ENCODE data around the gene SCNN1A.

The SCNN1A gene

GRCh38 chr12:6386038-6386437 is 10.7 kb upstream of the SCNN1A start:
- H3K4me3 ChIP-seq (replicated peaks; ENCODE audit: insufficient read depth, low read length): no peak overlapping the region
- no peak for TF ChIP-seq GABPA (IDR thresholded peaks at IDR 0.05; ENCODE audit: low read depth)
- TF ChIP-seq POLR2AphosphoS5 (IDR thresholded peaks at IDR 0.05; ENCODE audit: low read depth): no peak
- TF ChIP-seq CTCF (IDR thresholded peaks at IDR 0.05; ENCODE audit: insufficient read depth, low read length): no peak
- TF ChIP-seq, protein P1, sequence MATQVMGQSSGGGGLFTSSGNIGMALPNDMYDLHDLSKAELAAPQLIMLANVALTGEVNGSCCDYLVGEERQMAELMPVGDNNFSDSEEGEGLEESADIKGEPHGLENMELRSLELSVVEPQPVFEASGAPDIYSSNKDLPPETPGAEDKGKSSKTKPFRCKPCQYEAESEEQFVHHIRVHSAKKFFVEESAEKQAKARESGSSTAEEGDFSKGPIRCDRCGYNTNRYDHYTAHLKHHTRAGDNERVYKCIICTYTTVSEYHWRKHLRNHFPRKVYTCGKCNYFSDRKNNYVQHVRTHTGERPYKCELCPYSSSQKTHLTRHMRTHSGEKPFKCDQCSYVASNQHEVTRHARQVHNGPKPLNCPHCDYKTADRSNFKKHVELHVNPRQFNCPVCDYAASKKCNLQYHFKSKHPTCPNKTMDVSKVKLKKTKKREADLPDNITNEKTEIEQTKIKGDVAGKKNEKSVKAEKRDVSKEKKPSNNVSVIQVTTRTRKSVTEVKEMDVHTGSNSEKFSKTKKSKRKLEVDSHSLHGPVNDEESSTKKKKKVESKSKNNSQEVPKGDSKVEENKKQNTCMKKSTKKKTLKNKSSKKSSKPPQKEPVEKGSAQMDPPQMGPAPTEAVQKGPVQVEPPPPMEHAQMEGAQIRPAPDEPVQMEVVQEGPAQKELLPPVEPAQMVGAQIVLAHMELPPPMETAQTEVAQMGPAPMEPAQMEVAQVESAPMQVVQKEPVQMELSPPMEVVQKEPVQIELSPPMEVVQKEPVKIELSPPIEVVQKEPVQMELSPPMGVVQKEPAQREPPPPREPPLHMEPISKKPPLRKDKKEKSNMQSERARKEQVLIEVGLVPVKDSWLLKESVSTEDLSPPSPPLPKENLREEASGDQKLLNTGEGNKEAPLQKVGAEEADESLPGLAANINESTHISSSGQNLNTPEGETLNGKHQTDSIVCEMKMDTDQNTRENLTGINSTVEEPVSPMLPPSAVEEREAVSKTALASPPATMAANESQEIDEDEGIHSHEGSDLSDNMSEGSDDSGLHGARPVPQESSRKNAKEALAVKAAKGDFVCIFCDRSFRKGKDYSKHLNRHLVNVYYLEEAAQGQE (IDR thresholded peaks at IDR 0.05; ENCODE audit: insufficient replicate concordance, low read depth): no peak
- no peak for TF ChIP-seq SPI1 (IDR thresholded peaks at IDR 0.05; ENCODE audit: borderline replicate concordance, low read depth)
- H3K27ac ChIP-seq (replicated peaks): no peak overlapping the region
- no peaks in the 10 kb centered on the region for H3K27me3 ChIP-seq (ENCODE audit: insufficient read depth, poor library complexity, severe bottlenecking)
- DNase-seq (ENCODE audit: low read depth in 1 of 2, low spot score in 1 of 2): no peak

DNA sequence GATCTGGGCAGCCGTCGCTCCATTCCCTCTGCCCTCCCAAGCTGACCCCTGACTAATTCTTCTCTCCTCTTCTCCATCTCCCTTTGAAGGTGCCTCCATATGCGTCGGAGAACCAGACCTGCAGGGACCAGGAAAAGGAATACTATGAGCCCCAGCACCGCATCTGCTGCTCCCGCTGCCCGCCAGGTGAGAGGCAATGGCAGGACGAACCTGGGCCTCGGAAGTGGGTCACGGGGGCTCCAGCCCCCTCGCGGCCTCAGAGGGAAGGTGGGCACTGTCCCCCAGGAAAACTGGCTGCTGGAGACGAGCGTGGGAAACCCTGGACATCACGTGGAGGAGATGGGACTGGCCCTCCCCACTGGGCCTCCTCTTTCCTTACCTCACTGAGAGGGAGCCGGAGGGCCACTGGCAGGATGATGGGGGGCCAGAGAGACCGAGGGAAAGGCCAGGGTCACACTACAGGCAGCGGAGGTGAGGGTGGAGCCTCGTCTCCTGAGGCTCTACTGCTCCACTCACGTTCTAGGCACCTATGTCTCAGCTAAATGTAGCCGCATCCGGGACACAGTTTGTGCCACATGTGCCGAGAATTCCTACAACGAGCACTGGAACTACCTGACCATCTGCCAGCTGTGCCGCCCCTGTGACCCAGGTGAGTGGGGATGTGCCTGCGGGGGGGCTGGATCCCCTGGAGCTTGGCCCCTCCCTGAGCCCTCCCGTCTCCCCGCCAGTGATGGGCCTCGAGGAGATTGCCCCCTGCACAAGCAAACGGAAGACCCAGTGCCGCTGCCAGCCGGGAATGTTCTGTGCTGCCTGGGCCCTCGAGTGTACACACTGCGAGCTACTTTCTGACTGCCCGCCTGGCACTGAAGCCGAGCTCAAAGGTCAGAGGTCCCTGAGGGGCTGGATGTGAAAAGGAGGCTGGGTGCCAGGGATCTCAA is 9.4 kb upstream of the SCNN1A start:
- H3K27me3 ChIP-seq (ENCODE audit: insufficient read depth, poor library complexity, severe bottlenecking): no peaks in the 10 kb centered on the region
- TF ChIP-seq POLR2AphosphoS5 (IDR thresholded peaks at IDR 0.05; ENCODE audit: low read depth) (no peak), CTCF (IDR thresholded peaks at IDR 0.05; ENCODE audit: insufficient read depth, low read length) (no peak), SPI1 (IDR thresholded peaks at IDR 0.05; ENCODE audit: borderline replicate concordance, low read depth) (no peak), GABPA (IDR thresholded peaks at IDR 0.05; ENCODE audit: low read depth) (no peak)
- TF ChIP-seq, protein P1 (IDR thresholded peaks at IDR 0.05; ENCODE audit: insufficient replicate concordance, low read depth): no peak
- peak overlapping the region; percentile 76 for H3K4me3 ChIP-seq (replicated peaks; ENCODE audit: insufficient read depth, low read length)
- no peak for DNase-seq (ENCODE audit: low read depth in 1 of 2, low spot score in 1 of 2)
- peak overlapping the region; percentile 85 for H3K27ac ChIP-seq (replicated peaks)

- Histone ChIP-seq H3K27ac (replicated peaks) (peak within 1 kb of the TSS; percentile 85), H3K27me3 (ENCODE audit: insufficient read depth, poor library complexity, severe bottlenecking) (no peaks in the 10 kb centered on the region), H3K4me3 (replicated peaks; ENCODE audit: insufficient read depth, low read length) (peak within 1 kb of the TSS; percentile 76)
- peak; percentile 93 to 96 for DNase-seq (ENCODE audit: low read depth in 1 of 2, low spot score in 1 of 2)
- TF ChIP-seq POLR2AphosphoS5 (IDR thresholded peaks at IDR 0.05; ENCODE audit: low read depth): peak; percentile 87
- TF ChIP-seq, protein P1 (IDR thresholded peaks at IDR 0.05; ENCODE audit: insufficient replicate concordance, low read depth): peak; percentile 36
- no peak for TF ChIP-seq GABPA (IDR thresholded peaks at IDR 0.05; ENCODE audit: low read depth)
- TF ChIP-seq SPI1 (IDR thresholded peaks at IDR 0.05; ENCODE audit: borderline replicate concordance, low read depth): peak; percentile 83
- no peak for TF ChIP-seq CTCF (IDR thresholded peaks at IDR 0.05; ENCODE audit: insufficient read depth, low read length)
These were observed 8.5 kb upstream of the SCNN1A start, which contains the start of gene LTBR for GRCh38 chr12:6383572-6384498. TSS of gene LTBR (plus strand) at chr12:6384162. CDS start at chr12:6384359, 197 bp downstream.

Measured in HL-60 (cell line).